RPMI7951 (cell line): ENCODE measurements around the gene ZNF764. TPM values are rescaled to one million over a fixed set of nuclear protein-coding genes. Genes with fewer than 3 reads are reported as not detected.

ENCODE experiments used
- total RNA-seq: library from RNA; depleted of rRNA; stranded (reverse); fragments of >200 nt; shearing (Covaris generic); gene quantifications from 2 replicates; pipeline ENCODE4 v1.2.3, GENCODE V29; 2014; rRNA removed

ZNF764 gene
- total RNA-seq, 1 experiment from 2014 or later = 3.6 TPM

Other genes starting within 250 kb of the ZNF764 start
- 20.7 and 22.8 TPM in 2 replicates for gene CD2BP2, start 203.1 kb downstream of the ZNF764 start, total RNA-seq
- 12.3 and 14.0 TPM in 2 replicates for gene TBC1D10B, start 187.9 kb downstream of the ZNF764 start, total RNA-seq
- gene MYL11, start 183.6 kb downstream of the ZNF764 start, total RNA-seq = not detected in 2 replicates
- gene SEPTIN1, start 175.8 kb downstream of the ZNF764 start, total RNA-seq = not detected in 2 replicates
- 3.4 and 5.2 TPM in 2 replicates for gene ZNF48, start 163.0 kb downstream of the ZNF764 start, total RNA-seq
- 8.1 and 10.9 TPM in 2 replicates for gene ZNF771, start 150.8 kb downstream of the ZNF764 start, total RNA-seq
- 26.8 and 32.2 TPM in 2 replicates for gene DCTPP1, start 128.3 kb downstream of the ZNF764 start, total RNA-seq
- gene SEPHS2, start 112.5 kb downstream of the ZNF764 start, total RNA-seq = 9.0 and 11.2 TPM in 2 replicates
- gene ITGAL, start 85.6 kb downstream of the ZNF764 start, total RNA-seq = not detected in 2 replicates
- gene ZNF768, start 31.8 kb downstream of the ZNF764 start, total RNA-seq = 17.5 and 19.1 TPM in 2 replicates
- gene ZNF747, start 23.5 kb downstream of the ZNF764 start, total RNA-seq = 5.0 and 5.6 TPM in 2 replicates
- 6.4 and 6.7 TPM in 2 replicates for gene ZNF688, start 13.3 kb upstream of the ZNF764 start, total RNA-seq
- 2.8 and 3.9 TPM in 2 replicates for gene ZNF785, start 27.3 kb upstream of the ZNF764 start, total RNA-seq
- gene ZNF689, start 52.0 kb upstream of the ZNF764 start, total RNA-seq = 5.6 and 6.1 TPM in 2 replicates
- 6.8 and 10.9 TPM in 2 replicates for gene PRR14, start 92.6 kb upstream of the ZNF764 start, total RNA-seq
- 4.1 and 6.0 TPM in 2 replicates for gene FBRS, start 100.1 kb upstream of the ZNF764 start, total RNA-seq
- 2.6 and 5.3 TPM in 2 replicates for gene SRCAP, start 140.8 kb upstream of the ZNF764 start, total RNA-seq
- 25.3 and 30.9 TPM in 2 replicates for gene PHKG2, start 190.1 kb upstream of the ZNF764 start, total RNA-seq
- 3.4 and 4.6 TPM in 2 replicates for gene CFAP119, start 203.7 kb upstream of the ZNF764 start, total RNA-seq
- 45.3 and 48.2 TPM in 2 replicates for gene RNF40, start 203.9 kb upstream of the ZNF764 start, total RNA-seq
- gene ZNF629, start 228.8 kb upstream of the ZNF764 start, total RNA-seq = 7.5 and 8.3 TPM in 2 replicates